GM12878 (cell line): ENCODE results near the gene RSKR. TPM values are rescaled to one million over a fixed set of nuclear protein-coding genes. Genes with fewer than 3 reads are reported as not detected.

Experiments
- BCL11A ChIP-seq: IDR thresholded peaks from 2 replicates; pipeline ENCODE4 v1.6.1; 2011; ENCODE audit warnings: low read depth, low read length
- HCFC1 ChIP-seq: fragments of 150-350 bp; IDR thresholded peaks from 2 replicates; pipeline ENCODE4 v1.6.1; 2014; ENCODE audit warnings: low read length
- HDGF ChIP-seq: fragments of 450-650 bp; IDR thresholded peaks from 2 replicates; pipeline ENCODE4 v1.6.1; 2016; ENCODE audit warnings: antibody characterized with exemption
- IRF4 ChIP-seq: IDR thresholded peaks from 2 replicates; pipeline ENCODE4 v1.6.1; 2011; ENCODE audit warnings: low read depth, low read length
- SIN3A ChIP-seq: IDR thresholded peaks from 2 replicates; pipeline ENCODE4 v1.6.1; 2012; ENCODE audit warnings: low read depth, low read length, improper control_type of control experiment
- SUPT20H ChIP-seq: IDR thresholded peaks from 2 replicates; pipeline ENCODE4 v1.6.1; 2011; ENCODE audit warnings: low read depth, mild to moderate bottlenecking, low read length, moderate library complexity, borderline replicate concordance; ENCODE audit not compliant: control insufficient read depth
- TAF1 ChIP-seq: IDR thresholded peaks from 2 replicates; pipeline ENCODE4 v1.6.1; 2011; ENCODE audit warnings: mild to moderate bottlenecking, low read depth, low read length, borderline replicate concordance
- polyA plus RNA-seq, 11 experiments: library from polyadenylated mRNA; depleted of rRNA in 4 of 11; unstranded in 6 of 11; stranded (reverse) in 5 of 11; fragments of >200 nt; fragmentation: Nextera tagmentation in 4 of 11; fragmentation: Illumina TruSeq in 1 of 11; extraction: Ambion mirVana in 4 of 11; extraction: Trizol in 1 of 11; gene quantifications; 1 replicate in 1 of 11; 2 replicates in 10 of 11; pipeline versions ENCODE4 v1.2.1 to v1.2.3, GENCODE V29; 2011 to 2016; ENCODE audit warnings: inconsistent platforms in 2 of 11, missing spikeins in 2 of 11, low read depth in 1 of 11
- total RNA-seq, 4 experiments: library from RNA; depleted of rRNA in 3 of 4; stranded (reverse); fragments of >200 nt in 3 of 4; fragmentation: Illumina TruSeq in 1 of 4; extraction: Trizol in 1 of 4; gene quantifications; 2 replicates each; pipeline versions ENCODE4 v1.2.1 to v1.2.3, GENCODE V29; 2013 to 2021
- TF ChIP-seq, protein P1 (sequence below): fragments of 150-350 bp; IDR thresholded peaks from 2 replicates; pipeline ENCODE4 v1.6.1; 2016; ENCODE audit warnings: low read depth, low read length
- TF ChIP-seq, protein P2 (sequence below): IDR thresholded peaks from 2 replicates; pipeline ENCODE4 v1.6.1; 2011; ENCODE audit warnings: mild to moderate bottlenecking, low read depth, low read length, moderate library complexity; ENCODE audit not compliant: insufficient replicate concordance

The RSKR gene
- total and polyA plus RNA-seq, 10 of the 15 experiments (the other 5 are each of a cell fraction or from before 2014, with no cell fraction given), result 0.52 to 22.4 (median 8.7) TPM

DNA sequence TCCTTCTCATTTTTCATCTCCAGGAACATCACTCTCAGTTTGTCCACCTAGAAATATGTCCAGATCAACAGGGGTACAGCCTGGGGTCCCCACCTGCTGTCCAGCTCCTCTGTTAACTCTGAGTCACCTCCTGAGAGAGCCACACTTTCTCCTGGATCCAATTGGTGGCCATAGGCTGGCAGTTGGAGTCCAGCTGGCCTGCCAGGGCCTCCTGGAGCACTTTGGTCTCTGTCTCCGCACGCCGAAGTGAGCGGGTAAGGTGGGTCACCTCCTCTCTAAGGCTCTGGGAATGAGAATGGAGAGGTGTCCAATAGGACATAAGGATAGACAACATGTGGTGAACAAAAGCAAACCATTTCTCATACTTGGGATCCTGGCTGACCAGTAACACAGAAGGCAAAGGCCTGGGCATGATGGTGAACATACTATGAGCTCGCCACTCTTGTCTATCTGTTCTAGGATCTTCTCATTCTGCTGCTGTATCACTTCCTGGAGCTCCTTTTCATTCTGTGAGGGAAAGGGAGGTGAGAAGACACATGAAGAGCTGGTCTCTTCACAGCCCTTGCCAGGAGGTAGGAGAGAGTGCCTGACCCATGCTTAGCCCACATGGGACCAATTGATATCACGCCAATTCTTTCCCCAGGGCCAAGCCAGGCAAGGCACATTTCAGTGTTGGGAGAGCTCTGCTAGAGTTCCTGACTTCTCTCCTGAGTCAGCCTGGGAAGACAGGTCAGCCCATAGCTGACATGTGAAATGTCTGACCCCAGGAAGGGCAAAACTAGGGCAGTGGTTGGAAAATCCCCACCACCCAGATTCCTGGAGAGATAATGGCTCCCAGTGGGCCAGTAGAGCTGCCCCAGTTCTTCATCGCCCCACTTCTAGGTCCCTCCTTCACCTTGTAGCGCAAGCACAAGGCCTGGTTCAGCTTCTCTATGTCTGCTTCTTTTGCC is 35.5 kb downstream of the RSKR start (continued):
- TF ChIP-seq, protein P1, sequence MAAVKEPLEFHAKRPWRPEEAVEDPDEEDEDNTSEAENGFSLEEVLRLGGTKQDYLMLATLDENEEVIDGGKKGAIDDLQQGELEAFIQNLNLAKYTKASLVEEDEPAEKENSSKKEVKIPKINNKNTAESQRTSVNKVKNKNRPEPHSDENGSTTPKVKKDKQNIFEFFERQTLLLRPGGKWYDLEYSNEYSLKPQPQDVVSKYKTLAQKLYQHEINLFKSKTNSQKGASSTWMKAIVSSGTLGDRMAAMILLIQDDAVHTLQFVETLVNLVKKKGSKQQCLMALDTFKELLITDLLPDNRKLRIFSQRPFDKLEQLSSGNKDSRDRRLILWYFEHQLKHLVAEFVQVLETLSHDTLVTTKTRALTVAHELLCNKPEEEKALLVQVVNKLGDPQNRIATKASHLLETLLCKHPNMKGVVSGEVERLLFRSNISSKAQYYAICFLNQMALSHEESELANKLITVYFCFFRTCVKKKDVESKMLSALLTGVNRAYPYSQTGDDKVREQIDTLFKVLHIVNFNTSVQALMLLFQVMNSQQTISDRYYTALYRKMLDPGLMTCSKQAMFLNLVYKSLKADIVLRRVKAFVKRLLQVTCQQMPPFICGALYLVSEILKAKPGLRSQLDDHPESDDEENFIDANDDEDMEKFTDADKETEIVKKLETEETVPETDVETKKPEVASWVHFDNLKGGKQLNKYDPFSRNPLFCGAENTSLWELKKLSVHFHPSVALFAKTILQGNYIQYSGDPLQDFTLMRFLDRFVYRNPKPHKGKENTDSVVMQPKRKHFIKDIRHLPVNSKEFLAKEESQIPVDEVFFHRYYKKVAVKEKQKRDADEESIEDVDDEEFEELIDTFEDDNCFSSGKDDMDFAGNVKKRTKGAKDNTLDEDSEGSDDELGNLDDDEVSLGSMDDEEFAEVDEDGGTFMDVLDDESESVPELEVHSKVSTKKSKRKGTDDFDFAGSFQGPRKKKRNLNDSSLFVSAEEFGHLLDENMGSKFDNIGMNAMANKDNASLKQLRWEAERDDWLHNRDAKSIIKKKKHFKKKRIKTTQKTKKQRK, result no peak
- TF ChIP-seq IRF4, result no peak
- no peak for TF ChIP-seq HDGF
- TF ChIP-seq, protein P2, sequence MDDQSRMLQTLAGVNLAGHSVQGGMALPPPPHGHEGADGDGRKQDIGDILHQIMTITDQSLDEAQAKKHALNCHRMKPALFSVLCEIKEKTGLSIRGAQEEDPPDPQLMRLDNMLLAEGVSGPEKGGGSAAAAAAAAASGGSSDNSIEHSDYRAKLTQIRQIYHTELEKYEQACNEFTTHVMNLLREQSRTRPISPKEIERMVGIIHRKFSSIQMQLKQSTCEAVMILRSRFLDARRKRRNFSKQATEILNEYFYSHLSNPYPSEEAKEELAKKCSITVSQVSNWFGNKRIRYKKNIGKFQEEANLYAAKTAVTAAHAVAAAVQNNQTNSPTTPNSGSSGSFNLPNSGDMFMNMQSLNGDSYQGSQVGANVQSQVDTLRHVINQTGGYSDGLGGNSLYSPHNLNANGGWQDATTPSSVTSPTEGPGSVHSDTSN, result no peak
- TF ChIP-seq SIN3A, result no peak
- TF ChIP-seq HCFC1, result no peak
- no peak for TF ChIP-seq SUPT20H
- TF ChIP-seq TAF1, result no peak
- TF ChIP-seq BCL11A, result no peak
